Muscle of arm (tissue), 12 donors: ENCODE results near the gene CNOT11. TPM values are rescaled to one million over a fixed set of nuclear protein-coding genes. Genes with fewer than 3 reads are reported as not detected.
A peak's percentile ranks its signal among the peaks of the same experiment; 100 is the strongest.
"Not testable (repeated sequence)": the region's sequence is repeated elsewhere in the genome, so short reads cannot be mapped to it uniquely, and the experiment has no call there.

ENCODE experiments used
- DNase-seq: peaks from one replicate; pipeline ENCODE4 v3.0.0-alpha.2; 2013
- polyA plus RNA-seq, 12 donors: library from polyadenylated mRNA; unstranded; fragments of 120-200 nt; gene quantifications; one replicate each; pipeline ENCODE4 v1.2.1, GENCODE V29; 2013; ENCODE audit not compliant: insufficient read length in 12 of 12

The CNOT11 gene
- polyA plus RNA-seq, 12 donors, result 28.6 to 55.2 (median 42.8) TPM; not detected in 1

DNA sequence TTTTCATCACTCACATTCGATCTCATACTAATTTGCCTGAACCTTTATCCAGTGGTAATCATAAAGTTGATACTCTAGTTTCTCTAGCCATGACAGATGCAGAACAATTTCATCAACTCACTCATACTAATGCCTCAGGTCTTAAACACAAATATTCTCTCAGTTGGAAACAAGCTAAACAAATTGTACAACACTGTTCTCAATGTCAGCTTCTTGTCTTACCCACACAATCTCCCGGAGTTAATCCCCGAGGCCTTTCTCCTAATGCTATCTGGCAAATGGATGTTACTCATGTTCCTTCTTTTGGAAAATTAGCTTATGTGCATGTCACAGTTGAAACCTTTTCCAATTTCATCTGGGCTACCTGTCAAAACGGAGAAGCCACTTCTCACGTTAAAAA, 11.5 kb upstream of the CNOT11 start:
- DNase-seq, result no peak

DNA sequence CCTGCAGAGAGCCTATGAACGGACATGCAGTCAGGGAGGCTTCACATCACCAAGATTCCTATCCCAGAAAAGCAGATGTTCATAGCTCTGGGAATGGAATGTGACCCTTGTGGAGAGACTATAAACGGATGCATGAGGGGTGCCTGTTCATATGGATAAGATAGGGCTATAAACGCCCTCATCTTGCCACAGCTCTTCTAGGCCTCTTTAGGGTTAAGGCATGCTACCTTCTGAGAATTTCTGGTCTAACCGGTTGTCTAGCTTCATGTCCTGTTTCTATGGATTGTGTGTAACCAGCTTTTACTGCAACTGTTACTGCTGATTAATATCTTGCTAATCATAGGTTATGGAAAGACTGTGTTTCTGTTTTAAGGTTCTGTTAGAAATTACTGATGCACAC, 8.3 kb upstream of the CNOT11 start:
- not testable (repeated sequence) for DNase-seq

DNA sequence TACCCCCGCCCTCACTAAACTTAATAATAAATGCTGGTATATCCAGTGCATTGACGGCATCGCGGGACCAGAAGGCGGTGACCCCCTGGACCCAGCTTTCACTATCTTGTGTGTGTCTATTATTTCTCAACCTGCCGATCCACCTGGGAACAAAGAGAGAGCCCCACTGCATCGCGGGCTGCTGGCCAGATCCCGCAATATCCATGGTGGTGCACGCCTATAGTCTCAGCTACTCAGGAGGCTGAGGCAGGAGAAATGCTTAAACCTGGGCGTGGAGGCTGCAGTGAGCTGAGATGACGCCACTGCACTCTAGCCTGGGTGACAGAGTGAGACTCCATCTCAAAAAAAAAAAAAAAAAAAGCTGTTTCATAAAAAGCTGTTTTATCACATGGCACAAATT, 7.8 kb upstream of the CNOT11 start:
- DNase-seq, result not testable (repeated sequence)

DNA sequence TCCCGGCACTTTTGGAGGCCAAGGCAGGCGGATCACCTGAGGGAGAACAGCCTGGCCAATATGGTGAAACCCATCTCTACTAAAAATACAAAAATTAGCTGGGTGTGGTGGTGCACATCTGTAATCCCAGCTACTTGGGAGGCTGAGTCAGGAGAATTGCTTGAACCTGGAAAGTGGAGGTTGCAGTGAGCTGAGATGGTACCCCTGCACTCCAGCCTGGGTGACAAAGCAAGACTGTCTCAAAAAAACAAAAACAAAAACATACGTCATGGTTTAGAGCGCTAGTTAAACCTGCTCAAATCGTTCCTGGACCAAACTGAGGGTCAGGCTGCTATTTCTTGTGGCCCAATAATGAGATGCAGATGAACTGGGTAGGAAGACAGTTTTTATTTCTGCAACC, 7.2 kb upstream of the CNOT11 start:
- DNase-seq, result not testable (repeated sequence)

DNA sequence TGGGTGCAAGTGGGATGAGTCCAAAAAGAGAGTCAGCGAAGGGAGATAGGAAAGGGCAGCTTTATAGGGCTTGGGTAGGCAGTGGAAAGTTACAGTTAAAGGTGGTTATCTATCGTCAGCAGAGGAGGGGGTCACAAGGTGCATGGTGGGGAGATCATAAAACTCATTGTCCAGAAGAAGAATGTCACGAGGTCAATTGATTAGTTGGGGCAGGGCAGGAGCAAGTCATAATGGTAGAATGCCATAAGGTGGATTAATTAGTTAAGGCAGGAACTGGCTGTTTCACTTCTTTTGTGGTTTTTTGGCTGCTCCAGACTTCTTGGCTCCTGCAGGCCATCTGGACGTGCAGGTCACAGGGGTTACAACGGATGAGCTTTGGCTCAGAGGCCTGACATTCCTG, 3.9 kb upstream of the CNOT11 start:
- DNase-seq, result not testable (repeated sequence)

DNA sequence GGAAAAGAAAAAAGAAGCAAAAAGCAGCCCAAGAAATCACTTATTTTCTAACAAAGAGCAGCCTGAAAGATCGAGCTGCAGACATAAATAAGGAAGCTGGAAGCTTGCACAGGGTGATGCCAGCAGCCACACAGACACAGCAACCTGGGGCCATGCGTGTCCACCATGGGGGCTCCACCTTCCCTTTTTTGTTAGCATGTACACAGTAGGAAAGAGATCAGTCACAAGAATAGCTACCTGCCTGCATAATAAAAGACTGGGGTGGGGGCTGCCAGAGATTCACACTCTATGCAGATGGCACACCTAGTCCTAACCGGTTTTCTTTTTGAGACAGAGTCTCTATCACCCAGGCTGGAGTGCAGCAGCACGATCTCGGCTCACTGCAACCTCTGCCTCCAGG, 2.9 kb upstream of the CNOT11 start:
- DNase-seq, result no peak

DNA sequence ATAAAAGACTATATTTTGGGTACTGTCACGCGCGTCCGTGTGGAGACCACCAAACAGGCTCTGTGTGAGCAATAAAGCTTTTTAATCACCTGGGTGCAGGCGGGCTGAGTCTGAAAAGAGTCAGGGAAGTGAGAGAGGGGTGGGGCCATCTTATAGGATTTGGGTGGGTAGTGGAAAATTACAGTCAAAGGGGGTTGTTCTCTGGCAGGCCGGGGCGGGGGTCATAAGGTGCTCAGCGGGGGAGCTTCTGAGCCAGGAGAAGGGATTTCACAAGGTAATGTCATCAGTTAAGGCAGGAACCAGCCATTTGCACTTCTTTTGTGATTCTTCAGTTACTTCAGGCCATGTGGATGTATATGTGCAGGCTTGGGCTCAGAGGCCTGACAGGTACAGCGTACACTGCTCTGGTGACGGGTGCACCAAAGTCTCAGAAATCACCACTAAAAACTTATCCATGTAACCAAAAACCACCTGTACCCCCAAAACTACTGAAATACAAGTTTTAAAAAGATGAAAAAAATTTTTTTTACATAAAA, 1.4 kb upstream of the CNOT11 start:
- DNase-seq, result not testable (repeated sequence)

DNA sequence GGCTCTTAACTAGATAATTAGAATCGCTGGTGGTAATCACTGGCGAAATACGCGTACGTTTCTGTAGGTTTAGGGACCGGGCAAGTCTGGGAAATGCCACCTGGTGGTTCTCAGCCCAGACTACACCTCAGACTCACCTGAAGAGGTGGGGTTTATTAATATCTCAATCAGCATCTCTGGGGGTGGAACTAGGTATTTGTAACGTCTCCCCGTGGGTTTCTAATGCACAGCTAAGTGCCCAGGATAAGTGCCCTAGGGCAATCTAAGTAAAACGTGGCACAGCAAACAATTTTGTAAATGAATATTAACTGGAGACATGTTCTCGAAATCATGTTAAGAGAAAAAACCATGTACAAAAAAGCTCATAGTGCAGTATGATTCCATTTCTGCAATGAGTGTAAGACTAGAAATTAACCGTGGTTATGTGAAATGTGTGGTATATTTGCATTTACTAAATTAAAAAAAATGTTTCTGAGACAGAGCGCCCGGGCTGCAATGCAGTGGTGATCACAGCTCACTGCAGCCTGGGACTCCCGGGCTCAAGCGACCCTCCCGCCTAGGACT, 760 bp upstream of the CNOT11 start:
- DNase-seq, result no peak

DNA sequence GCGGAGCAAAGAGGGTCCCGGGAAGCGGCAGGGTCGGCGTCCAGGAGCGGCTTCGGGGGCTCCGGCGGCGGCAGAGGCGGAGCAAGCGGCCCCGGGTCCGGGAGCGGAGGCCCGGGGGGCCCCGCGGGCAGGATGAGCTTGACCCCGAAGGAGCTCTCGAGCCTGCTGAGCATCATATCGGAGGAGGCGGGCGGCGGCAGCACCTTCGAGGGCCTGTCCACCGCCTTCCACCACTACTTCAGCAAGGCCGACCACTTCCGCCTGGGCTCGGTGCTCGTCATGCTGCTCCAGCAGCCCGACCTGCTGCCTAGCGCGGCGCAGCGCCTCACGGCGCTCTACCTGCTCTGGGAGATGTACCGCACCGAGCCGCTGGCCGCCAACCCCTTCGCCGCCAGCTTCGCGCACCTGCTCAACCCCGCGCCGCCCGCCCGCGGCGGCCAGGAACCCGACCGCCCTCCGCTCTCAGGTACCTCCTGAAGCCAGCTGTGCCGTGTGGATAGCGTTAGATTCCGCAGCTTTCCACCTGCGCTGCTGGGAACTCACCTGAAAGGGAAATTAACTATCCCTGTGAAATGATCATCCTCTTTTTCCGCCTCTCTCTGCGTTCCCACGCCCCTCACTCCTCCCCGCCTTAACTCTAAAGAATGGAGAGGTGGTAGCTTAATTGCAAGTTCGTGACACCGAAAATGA, 472 bp downstream of the CNOT11 start:
- DNase-seq, result peak; percentile 56

DNA sequence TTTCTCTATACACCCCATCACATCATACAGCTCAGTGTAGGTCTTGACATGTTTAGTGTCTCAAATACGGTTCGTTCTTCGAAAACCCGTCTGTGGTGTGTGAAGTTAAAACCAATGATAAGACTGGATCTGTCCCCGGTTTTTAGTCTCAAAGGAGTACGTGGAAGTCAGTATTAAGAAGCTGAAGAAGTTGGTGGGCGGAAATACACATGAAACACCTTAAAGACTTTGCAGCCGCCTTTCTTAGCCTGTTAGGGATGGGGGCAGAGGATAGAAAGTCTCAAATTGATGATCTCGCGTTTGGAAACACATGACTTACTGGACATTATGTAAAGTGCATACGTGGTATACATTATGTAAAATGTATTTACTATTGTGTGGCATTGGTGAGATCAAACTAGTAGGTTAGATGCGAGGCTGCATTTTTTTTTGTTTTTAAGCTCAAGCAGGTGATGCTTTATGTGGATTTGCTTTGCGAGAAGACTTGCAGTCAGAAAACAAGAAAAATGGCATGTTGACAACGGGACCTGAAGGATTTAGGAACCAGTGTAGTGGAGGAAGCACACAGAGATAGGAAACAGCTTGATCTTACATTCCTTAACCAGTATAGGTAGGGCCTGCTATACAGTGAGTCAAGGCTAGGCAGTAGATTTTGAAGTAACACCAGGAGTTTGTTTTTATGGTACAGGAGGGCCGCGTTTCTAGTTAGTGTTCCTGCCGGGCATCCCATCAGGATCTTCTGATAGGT, 1.2 kb downstream of the CNOT11 start:
- DNase-seq, result no peak

DNA sequence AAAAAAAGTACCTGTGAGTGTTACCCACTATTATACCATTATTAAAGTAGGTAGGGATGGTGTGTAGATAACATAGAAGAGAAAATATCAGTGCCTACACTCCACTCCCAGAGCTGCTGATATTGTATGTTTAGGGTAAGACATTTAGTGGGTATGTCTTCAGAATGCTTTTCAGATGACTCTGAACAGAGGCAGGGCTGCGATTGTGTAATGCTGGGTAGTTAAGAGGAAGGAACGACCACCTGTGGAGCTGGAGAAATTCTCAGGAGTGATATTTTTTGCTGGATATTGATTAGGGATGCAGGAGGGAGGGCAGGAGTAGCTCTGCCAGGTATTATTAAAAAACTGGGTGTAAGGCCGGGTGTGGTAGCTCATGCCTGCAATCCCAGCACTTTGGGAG, 2.8 kb downstream of the CNOT11 start:
- DNase-seq, result no peak

DNA sequence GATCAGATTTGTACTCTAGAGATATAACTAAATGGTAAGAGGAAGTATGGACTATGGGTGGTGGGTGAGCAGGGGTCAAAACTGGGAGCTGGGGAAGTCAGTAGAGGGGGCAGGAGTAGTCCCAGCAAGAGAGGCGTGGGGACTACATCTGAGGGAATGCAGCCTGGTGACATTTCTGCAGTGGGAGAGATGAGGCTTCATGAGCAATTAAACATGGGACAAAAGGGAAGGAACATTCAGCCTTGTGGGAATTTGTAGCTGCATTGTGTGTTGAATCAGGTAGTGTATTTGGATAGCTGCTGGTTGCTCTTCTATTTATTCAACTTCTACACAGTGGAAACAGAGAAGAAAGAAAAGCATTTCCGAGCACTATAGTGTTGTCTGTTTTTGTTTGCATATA, 3.6 kb downstream of the CNOT11 start:
- no peak for DNase-seq

DNA sequence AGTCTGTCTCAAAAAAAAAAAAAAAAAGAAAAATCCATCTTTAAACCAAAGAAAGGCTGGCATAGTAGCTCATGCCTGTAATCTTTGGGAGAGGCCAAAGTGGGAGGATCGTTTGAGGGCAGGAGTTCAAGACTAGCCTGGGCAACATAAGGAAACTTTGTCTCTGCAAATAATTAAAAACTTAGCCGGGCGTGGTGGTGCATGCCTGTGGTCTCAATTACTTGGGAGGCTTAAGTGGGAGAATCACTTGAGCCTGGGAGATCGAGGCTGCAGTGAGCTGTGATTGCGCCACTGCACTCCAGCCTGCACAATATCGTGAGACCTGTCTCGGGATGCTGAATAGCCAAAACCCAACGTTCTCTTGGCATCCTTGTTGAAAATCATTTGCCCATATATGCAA, 6.1 kb downstream of the CNOT11 start:
- DNase-seq, result no peak

DNA sequence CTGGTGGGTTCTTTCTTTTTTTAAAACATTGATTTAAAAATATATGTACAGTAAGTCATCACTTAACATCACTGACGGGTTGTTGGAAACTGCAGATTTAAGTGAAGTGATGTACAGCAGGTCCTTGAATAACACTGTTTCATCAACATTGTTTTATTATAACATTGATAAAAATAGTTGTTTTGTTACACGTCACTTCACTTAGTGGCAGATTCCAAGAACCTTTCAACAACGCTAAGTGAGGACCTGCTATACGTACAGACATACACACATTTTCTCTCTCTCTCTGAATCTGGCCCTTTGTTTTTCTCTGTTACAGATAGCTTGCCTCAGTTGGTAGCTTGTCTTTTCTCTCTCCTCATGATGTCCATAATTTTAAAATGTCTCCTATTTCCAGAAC, 9.5 kb downstream of the CNOT11 start:
- DNase-seq, result no peak

DNA sequence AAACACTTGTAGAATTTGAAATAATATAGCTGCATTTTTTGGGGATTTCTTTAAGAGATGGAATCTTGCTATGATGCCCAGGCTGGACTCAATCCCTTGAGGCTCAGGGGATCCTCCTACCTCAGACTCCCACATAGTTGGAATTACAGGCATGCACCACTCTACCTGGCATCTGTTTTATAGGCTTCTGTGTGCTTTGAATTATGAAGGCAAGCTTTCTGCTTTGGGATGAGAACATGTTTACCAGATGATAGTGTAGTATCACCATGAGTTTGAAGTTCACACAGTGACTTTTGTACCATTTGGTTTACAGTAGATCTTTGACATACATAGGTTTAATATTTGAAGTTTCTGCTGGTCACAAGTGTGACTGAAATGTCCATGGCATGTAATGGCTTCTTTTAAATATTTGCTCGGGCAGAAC, 10.7 kb downstream of the CNOT11 start:
- DNase-seq, result no peak

DNA sequence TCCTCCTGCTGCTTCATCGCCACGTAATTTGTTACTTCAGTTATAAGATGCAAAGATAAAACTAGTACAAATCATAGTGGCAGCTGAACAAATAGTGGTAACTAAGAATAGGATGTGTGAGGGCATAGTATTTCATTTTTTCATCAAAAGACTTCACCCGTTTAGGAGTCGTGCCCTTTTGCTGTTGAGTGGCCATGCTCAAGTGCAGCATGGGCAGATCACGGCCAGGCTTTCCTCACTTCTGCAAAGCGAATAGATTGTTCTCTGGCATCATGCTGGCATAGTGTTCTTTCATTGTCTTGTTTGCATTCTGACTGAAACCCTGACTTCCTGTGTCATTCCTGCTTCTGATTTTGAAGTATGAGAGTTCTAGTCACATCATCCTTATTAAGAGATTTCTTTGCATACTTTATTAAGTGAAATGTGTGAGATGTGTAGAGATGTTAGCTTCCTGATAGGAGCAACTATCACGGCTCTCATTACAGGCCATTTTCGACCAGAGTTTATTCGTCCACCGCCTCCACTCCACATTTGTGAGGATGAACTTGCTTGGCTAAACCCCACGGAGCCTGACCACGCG, 11.8 kb downstream of the CNOT11 start:
- DNase-seq, result no peak

DNA sequence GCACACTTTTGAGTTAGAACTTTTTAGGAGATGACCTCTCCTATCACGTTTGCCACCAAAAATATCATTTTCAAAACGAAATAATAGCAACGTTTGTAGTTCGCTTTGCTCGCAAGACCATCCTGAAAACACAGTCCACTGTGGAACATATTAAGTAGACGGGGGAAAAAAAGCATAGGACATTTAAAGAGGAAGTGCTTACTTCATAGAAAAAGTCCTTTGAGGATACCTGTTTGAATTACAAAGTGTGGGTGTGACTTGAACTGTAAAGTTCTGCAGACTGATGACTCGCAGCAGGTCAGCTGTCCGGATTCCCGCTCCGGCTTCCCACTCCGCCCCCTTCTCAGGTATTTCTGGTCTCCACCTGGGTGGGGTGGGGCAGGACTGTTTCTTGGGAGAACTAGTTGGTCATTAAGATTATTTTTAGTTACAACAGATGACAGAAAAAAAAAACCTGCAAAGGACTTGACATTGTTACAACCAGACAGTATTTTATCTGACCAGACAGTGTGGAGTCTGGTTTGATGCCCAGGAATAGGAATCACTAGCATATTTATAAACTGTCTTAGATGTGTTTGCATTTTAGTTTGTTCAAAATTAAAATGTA, 13.3 kb downstream of the CNOT11 start:
- DNase-seq, result no peak

DNA sequence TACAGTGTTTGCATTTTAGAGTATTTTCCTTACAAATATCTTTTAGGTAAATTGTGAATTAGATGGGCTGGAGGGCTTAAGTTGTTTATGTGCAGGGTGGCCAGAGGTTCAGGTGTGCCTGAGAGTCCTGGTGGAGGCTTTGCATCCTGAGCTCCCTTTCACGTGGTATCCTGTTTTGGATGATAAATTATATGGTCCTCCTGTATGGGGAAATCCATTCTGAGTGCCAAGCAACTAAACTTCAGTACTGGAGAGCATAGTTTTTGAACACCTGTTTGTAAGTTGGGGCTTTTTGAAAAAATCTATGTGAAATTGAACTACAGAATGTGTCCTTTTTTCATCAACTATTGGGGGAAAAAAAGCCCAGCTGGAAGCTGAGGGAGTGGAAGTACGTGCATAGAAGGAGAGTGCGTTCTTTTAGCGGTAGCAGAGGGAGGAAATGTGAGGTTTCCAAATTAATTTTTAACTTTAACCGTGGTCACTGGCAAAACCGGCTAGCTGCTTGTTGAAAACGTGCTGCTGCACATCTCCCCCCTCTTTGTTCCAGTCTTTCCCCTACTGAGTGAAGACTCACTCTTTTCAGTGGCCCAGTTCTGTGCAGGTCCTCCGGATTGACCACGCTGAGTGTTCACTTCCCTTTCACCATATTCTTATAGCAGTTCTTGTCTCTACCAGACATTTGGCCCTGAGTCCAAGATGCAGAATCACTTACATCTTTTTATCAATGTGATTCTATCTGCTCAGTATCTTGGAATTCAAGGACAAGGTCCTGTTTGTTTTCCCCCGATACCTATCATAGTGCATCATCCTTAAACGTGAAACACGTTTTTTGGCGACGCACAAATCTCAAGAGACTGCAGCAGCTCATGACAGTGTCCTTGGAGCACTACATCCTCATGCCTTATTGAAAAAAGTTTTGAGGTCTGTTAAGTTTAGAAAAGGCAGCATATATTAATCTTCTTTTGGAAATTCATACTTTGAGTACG, 15.3 kb downstream of the CNOT11 start:
- no peak for DNase-seq

DNA sequence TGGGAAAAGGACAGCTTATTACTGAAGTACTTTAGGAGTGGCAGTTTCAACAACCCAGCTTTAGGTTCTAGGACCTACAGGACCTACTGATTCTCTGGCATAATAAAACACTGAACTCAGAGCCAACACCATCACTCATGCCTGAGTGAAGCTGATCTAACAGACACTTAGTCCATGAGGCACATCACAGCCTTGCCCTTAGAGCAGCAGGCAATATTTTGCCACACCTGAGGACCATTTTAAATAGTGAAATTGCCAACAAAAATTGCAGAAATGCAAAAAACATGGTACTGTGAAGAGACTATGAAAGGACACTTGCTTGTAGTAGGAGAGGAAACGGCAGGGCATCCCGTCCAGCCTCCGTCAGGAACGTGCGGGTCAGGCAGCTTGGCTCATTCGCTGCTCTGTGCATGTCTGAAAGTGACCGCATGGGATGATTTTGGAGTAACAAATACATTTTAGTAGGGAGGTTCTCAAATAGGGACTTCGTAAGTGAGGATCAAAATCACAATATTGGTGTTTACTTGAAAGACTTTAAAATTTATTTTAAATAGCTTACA, 18.1 kb downstream of the CNOT11 start:
- no peak for DNase-seq

DNA sequence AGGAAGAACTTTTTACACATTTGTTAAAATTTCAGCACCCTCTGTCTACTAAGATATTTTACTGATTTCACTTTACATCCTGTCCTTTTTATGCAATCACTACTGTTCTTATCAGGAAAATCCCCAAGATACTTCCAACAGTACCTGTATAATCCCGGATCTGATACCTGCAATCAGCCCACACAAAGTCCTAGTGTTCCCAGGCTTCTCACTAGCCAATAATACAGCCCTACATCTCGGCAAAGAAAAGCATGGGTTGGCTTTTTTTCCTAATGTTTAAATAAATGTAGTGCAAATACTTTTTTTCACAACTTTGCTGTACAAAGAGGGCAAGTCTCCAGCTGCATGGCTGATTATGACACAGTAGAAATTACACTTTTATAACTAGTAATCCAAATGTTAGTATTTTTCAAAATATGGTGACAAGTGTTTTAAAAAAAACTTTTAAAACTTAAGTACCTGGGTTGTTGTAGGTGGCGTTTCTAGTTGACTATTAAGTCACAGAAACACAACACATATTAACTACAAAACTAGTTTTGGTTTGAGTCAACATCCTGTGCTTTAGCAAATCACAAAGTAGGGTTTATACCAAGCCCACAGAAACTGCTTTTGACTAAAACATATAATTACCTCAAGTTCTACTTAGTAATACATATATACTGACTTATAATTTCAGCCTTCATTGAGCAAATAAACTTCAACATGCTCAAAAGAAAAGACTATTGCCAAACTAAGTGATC, 19.5 kb downstream of the CNOT11 start:
- no peak for DNase-seq
